ENCODE measurements around the gene FAM50B. TPM values are rescaled to one million over a fixed set of nuclear protein-coding genes. Genes with fewer than 3 reads are reported as not detected.

The FAM50B gene
- total and polyA plus RNA-seq, 10 of the 15 experiments (the other 5 are each of a cell fraction or from before 2014, with no cell fraction given) = 0.58 to 10.2 (median 5.9) TPM

GRCh38 chr6:3899970-3900439 lies 50.8 kb downstream of the FAM50B start:
- H3K9me3 ChIP-seq (replicated peaks; ENCODE audit: control insufficient read depth, insufficient read depth, low read length) = no peaks in the 10 kb centered on the region
- no peaks in the 10 kb centered on the region for H3K27me3 ChIP-seq (replicated peaks in 1 of 2; ENCODE audit: control insufficient read depth in 2 of 2, insufficient read depth in 2 of 2, low read length in 1 of 2)
- no peaks in the 10 kb centered on the region for H3K36me3 ChIP-seq (ENCODE audit: control insufficient read depth in 2 of 2, insufficient read depth in 2 of 2, low read length in 1 of 2)
- H3K79me2 ChIP-seq (ENCODE audit: control insufficient read depth, insufficient read depth, low read length) = no peaks in the 10 kb centered on the region
- H3K4me1 ChIP-seq (ENCODE audit: control insufficient read depth, insufficient read depth, low read length) = no peaks in the 10 kb centered on the region
- ChIA-PET RAD21 (ENCODE audit: unreplicated experiment) (no interaction called here), POLR2A (no interaction called here), SMC1A (ENCODE audit: uncharacterized antibody, unreplicated experiment) (no interaction called here), CTCF (no interaction called here)
- no peaks in the 10 kb centered on the region; the same call in 1 of the 2 replicates for H4K20me1 ChIP-seq (ENCODE audit: control insufficient read depth, insufficient read depth)
- no peak overlapping the region for H3K4me2 ChIP-seq (ENCODE audit: control insufficient read depth, insufficient read depth)
- H3K4me3 ChIP-seq = no peak overlapping the region
- 54% methylated on average over 14 of the region's 14 CpGs for WGBS (ENCODE audit: insufficient coverage, insufficient replicate concordance, low lambda C conversion rate, missing lambda C conversion rate)
- FAIRE-seq = no peak
- no peak overlapping the region for H3K9ac ChIP-seq (ENCODE audit: control insufficient read depth, insufficient read depth, low read length)
- in situ Hi-C loops (cut with MboI) (no loop called here), intact Hi-C loops (cut with micrococcal nuclease; ENCODE audit: unreplicated experiment) (no loop called here)
- H2AFZ ChIP-seq (ENCODE audit: control insufficient read depth, low read depth, low read length) = no peak overlapping the region
- BruUV-seq (replicated peaks) = no TSS peak
- ATAC-seq = no peak
- no peak for DNase-seq (ENCODE audit: low read depth, low spot score)
- H3K27ac ChIP-seq (ENCODE audit: control insufficient read depth, insufficient read depth) = no peak overlapping the region
- TF ChIP-seq MYC (IDR thresholded peaks at IDR 0.05; ENCODE audit: insufficient read depth, insufficient read length, insufficient replicate concordance, low read length, severe bottlenecking) (no peak), ZNF217 (IDR thresholded peaks at IDR 0.05) (no peak), ZZZ3 (IDR thresholded peaks at IDR 0.05; ENCODE audit: control insufficient read depth, insufficient read length, low read depth) (no peak), CREM (IDR thresholded peaks at IDR 0.05; ENCODE audit: low read depth) (no peak), PAX5 (IDR thresholded peaks at IDR 0.05; ENCODE audit: borderline replicate concordance, low read depth, low read length) (no peak), MTA3 (IDR thresholded peaks at IDR 0.05; ENCODE audit: borderline replicate concordance, low read length) (no peak), CUX1 (IDR thresholded peaks at IDR 0.05; ENCODE audit: insufficient replicate concordance, low read depth, low read length) (no peak), KAT2A (conservative IDR thresholded peaks at IDR 0.05; ENCODE audit: control insufficient read depth, low read depth, low read length) (no peak), MTA2 (IDR thresholded peaks at IDR 0.05; ENCODE audit: low read depth) (no peak), DPF2 (IDR thresholded peaks at IDR 0.05) (no peak), SP1 (IDR thresholded peaks at IDR 0.05; ENCODE audit: low read depth, low read length) (no peak), CHD2 (IDR thresholded peaks at IDR 0.05; ENCODE audit: borderline replicate concordance, low read depth, low read length) (no peak), NKRF (conservative IDR thresholded peaks at IDR 0.05) (no peak), HDGF (IDR thresholded peaks at IDR 0.05) (no peak)

Data from GM12878 (cell line).